Psoas muscle (tissue), 8 donors: ENCODE data around the gene LCT. TPM values are rescaled to one million over a fixed set of nuclear protein-coding genes. Genes with fewer than 3 reads are reported as not detected.

Source experiments
- ATAC-seq, 4 donors: fragments of 200-7000 bp; cut with Tn5 transposase; one replicate each; pipeline ENCODE4 v1.9.1; 2020; ENCODE audit warnings: moderate library complexity in 3 of 4, mild to moderate bottlenecking in 2 of 4
- DNase-seq, 2 donors: peaks; one replicate each; pipeline ENCODE4 v3.0.0-alpha.2; 2020
- H3K27ac ChIP-seq: fragments of 200-600 bp; one replicate; pipeline ENCODE4 v1.8.0; 2022
- H3K27me3 ChIP-seq, 3 donors: fragments of 200-600 bp in 1 of 3; one replicate each; pipeline versions ENCODE4 v1.6.1 to v1.8.0; 2013 to 2022; ENCODE audit warnings: low read length in 2 of 3, mild to moderate bottlenecking in 2 of 3, moderate library complexity in 1 of 3; ENCODE audit not compliant: insufficient read depth in 3 of 3
- H3K36me3 ChIP-seq, 2 donors: fragments of 200-600 bp in 1 of 2; one replicate each; pipeline versions ENCODE4 v1.6.1 to v1.8.0; 2013 to 2022; ENCODE audit warnings: low read depth in 1 of 2, mild to moderate bottlenecking in 1 of 2, moderate library complexity in 1 of 2; ENCODE audit not compliant: insufficient read depth in 1 of 2
- H3K4me1 ChIP-seq: fragments of 200-600 bp; one replicate; pipeline ENCODE4 v1.8.0; 2022
- H3K4me3 ChIP-seq: fragments of 200-600 bp; one replicate; pipeline ENCODE4 v1.8.0; 2022; ENCODE audit warnings: mild to moderate bottlenecking
- H3K9me3 ChIP-seq: fragments of 200-600 bp; one replicate; pipeline ENCODE4 v1.8.0; 2022
- CTCF ChIP-seq: fragments of 200-600 bp; IDR thresholded peaks from one replicate; pipeline ENCODE4 v1.8.0; 2022; ENCODE audit warnings: antibody characterized with exemption
- WGBS, 3 donors: extraction: QIAGEN DNeasy Blood & Tissue Kit; methylation state at CpG; one replicate each; pipeline versions ENCODE4 v1.1.6 to v1.1.7; 2013; 5-methylcytosine and 5-hydroxymethylcytosine counted together
- intact Hi-C, 2 donors: fragments of 100-400 bp; cut with DNase I; formaldehyde crosslinking; loops; one replicate each; pipeline versions ENCODE4 v1.11.0 to v1.14.2; 2022
- polyA plus RNA-seq, 3 donors: library from polyadenylated mRNA; stranded (reverse); fragments of 200-250 nt; gene quantifications; one replicate each; pipeline ENCODE4 v1.2.3, GENCODE V29; 2013
- total RNA-seq, 4 donors: library from RNA; stranded (reverse); fragmentation: NEBNext Ultra II Directional in 2 of 4; extraction: Animal tissue kit (Norgen Biotek cat#: 25700) in 2 of 4; gene quantifications; one replicate each; pipeline versions ENCODE4 v1.2.1 to v1.2.4, GENCODE V29; 2021 to 2023
- donor health status: healthy with polysubstance abuse.
- donor health status: DM: no; HTN: no; CAD: no; lungs with moderate emphysema.
- donor health status: Bipolar disorder and iron deficiency.
- donor health status: healthy.
- donor health status: DM: yes; HTN: yes; CAD: no.
- donor health status: DM: no; HTN: no; CAD: no.
- donor health status: DM: no; HTN: no; CAD: no.
- donor health status: DM: yes; HTN: yes; CAD: no.

LCT gene
- total and polyA plus RNA-seq, 7 donors = 0.01 to 0.61 (median 0.03) TPM; not detected in 3

GRCh38 chr2:135822855-135823254, 14.1 kb downstream of the LCT start:
- WGBS, 3 donors = 88 to 96% (median 90%) methylated on average over 1 of the region's 1 CpG
- TF ChIP-seq CTCF = no peak
- no peak overlapping the region for H3K27ac ChIP-seq
- H3K36me3 ChIP-seq = no peaks in the 10 kb centered on the region
- no peak overlapping the region for H3K4me3 ChIP-seq
- no peaks in the 10 kb centered on the region for H3K9me3 ChIP-seq
- no peaks in the 10 kb centered on the region for H3K4me1 ChIP-seq
- no peaks in the 10 kb centered on the region for H3K27me3 ChIP-seq
- DNase-seq (no peak), ATAC-seq (no peak)
- intact Hi-C loops = no loop called here

GRCh38 chr2:135821190-135821589, 15.8 kb downstream of the LCT start:
- Histone ChIP-seq H3K27me3 (no peaks in the 10 kb centered on the region), H3K27ac (no peak overlapping the region), H3K4me1 (no peaks in the 10 kb centered on the region), H3K36me3 (no peaks in the 10 kb centered on the region), H3K9me3 (no peaks in the 10 kb centered on the region), H3K4me3 (no peak overlapping the region)
- WGBS, 3 donors = 92 to 100% (median 98%) methylated on average over 2 of the region's 2 CpGs
- ATAC-seq (no peak), DNase-seq (no peak)
- TF ChIP-seq CTCF = no peak
- intact Hi-C loops = no loop called here

GRCh38 chr2:135820003-135820618, 16.9 kb downstream of the LCT start:
- DNase-seq = no peak
- H3K36me3 ChIP-seq = no peaks in the 10 kb centered on the region
- no peaks in the 10 kb centered on the region for H3K9me3 ChIP-seq
- TF ChIP-seq CTCF = no peak
- H3K4me1 ChIP-seq = no peaks in the 10 kb centered on the region
- no peak overlapping the region for H3K27ac ChIP-seq
- ATAC-seq = no peak
- no peak overlapping the region for H3K4me3 ChIP-seq
- 60 to 67% (median 65%) methylated on average over 9 of the region's 9 CpGs for WGBS, 3 donors
- intact Hi-C loops = no loop called here
- no peaks in the 10 kb centered on the region for H3K27me3 ChIP-seq

GRCh38 chr2:135818937-135819610, 17.9 kb downstream of the LCT start:
- H3K36me3 ChIP-seq = no peaks in the 10 kb centered on the region
- no peaks in the 10 kb centered on the region for H3K27me3 ChIP-seq
- intact Hi-C loops = no loop called here
- H3K9me3 ChIP-seq = no peaks in the 10 kb centered on the region
- DNase-seq (no peak), ATAC-seq (no peak)
- H3K4me3 ChIP-seq = no peak overlapping the region
- H3K4me1 ChIP-seq = no peaks in the 10 kb centered on the region
- no peak for TF ChIP-seq CTCF
- 70 to 71% (median 71%) methylated on average over 8 of the region's 8 CpGs for WGBS, 3 donors
- no peak overlapping the region for H3K27ac ChIP-seq
